Mesendoderm (in vitro differentiated cells): ENCODE measurements around the gene SHF.

Experiments used
- DNase-seq: peaks from one replicate; pipeline ENCODE4 v3.0.0; 2013
- H2AK5ac ChIP-seq: 2 replicates; pipeline ENCODE4 v1.6.1; 2013; ENCODE audit warnings: low read length, inconsistent platforms
- H2BK120ac ChIP-seq: 2 replicates; pipeline ENCODE4 v1.6.1; 2013; ENCODE audit warnings: low read depth, mild to moderate bottlenecking, low read length, moderate library complexity, mixed read lengths
- H2BK15ac ChIP-seq: replicated peaks from 2 replicates; pipeline ENCODE4 v1.6.1; 2013; ENCODE audit warnings: low read depth, mild to moderate bottlenecking, moderate library complexity
- H2BK5ac ChIP-seq: 2 replicates; pipeline ENCODE4 v1.6.1; 2013; ENCODE audit warnings: low read length, inconsistent platforms
- H3K18ac ChIP-seq: 2 replicates; pipeline ENCODE4 v1.6.1; 2013; ENCODE audit warnings: mild to moderate bottlenecking, low read length, mixed read lengths
- H3K23ac ChIP-seq: one replicate; pipeline ENCODE4 v1.6.1; 2013; ENCODE audit warnings: low read length
- H3K27ac ChIP-seq: 2 replicates; pipeline ENCODE4 v1.5.1; 2013; ENCODE audit warnings: low read depth, mild to moderate bottlenecking, inconsistent platforms, low read length, moderate library complexity
- H3K27me3 ChIP-seq: 2 replicates; pipeline ENCODE4 v1.6.1; 2013; ENCODE audit warnings: low read length, control low read depth, mild to moderate bottlenecking, inconsistent platforms; ENCODE audit not compliant: insufficient read depth, poor library complexity
- H3K36me3 ChIP-seq: 2 replicates; pipeline ENCODE4 v1.6.1; 2013; ENCODE audit warnings: low read length, inconsistent platforms; ENCODE audit not compliant: control insufficient read depth, insufficient read depth
- H3K4ac ChIP-seq: one replicate; pipeline ENCODE4 v1.6.1; 2013; ENCODE audit warnings: low read depth, mild to moderate bottlenecking, low read length, moderate library complexity
- H3K4me1 ChIP-seq: 2 replicates; pipeline ENCODE4 v1.6.1; 2013; ENCODE audit warnings: low read depth, low read length, inconsistent platforms; ENCODE audit not compliant: control insufficient read depth
- H3K4me2 ChIP-seq: 2 replicates; pipeline ENCODE4 v1.6.1; 2013; ENCODE audit warnings: low read length
- H3K4me3 ChIP-seq: 2 replicates; pipeline ENCODE4 v1.5.1; 2013; ENCODE audit warnings: mild to moderate bottlenecking, low read length
- H3K56ac ChIP-seq: one replicate; pipeline ENCODE4 v1.6.1; 2013; ENCODE audit warnings: low read length
- H3K79me1 ChIP-seq: 2 replicates; pipeline ENCODE4 v1.6.1; 2013; ENCODE audit warnings: low read length, inconsistent platforms
- H3K79me2 ChIP-seq: 2 replicates; pipeline ENCODE4 v1.6.1; 2013; ENCODE audit warnings: mild to moderate bottlenecking, low read length; ENCODE audit not compliant: control insufficient read depth, insufficient read depth
- H3K9ac ChIP-seq: 2 replicates; pipeline ENCODE4 v1.6.1; 2013; ENCODE audit warnings: low read length, inconsistent platforms
- H4K5ac ChIP-seq: one replicate; pipeline ENCODE4 v1.6.1; 2013; ENCODE audit warnings: low read length
- H4K8ac ChIP-seq: one replicate; pipeline ENCODE4 v1.6.1; 2013; ENCODE audit warnings: low read depth, mild to moderate bottlenecking, control low read depth, low read length, moderate library complexity
- WGBS: extraction: QIAGEN DNeasy Blood & Tissue Kit; methylation state at CpG from one replicate; pipeline ENCODE4 v1.1.7; 2013; ENCODE audit warnings: low lambda C conversion rate, missing lambda C conversion rate; ENCODE audit not compliant: insufficient coverage; ENCODE audit errors: extremely low coverage; 5-methylcytosine and 5-hydroxymethylcytosine counted together

SHF gene

GRCh38 chr15:45149060-45149459 lies 38.7 kb downstream of the SHF start:
- Histone ChIP-seq H3K23ac (no peak overlapping the region), H3K79me1 (no peaks in the 10 kb centered on the region), H3K27ac (no peak overlapping the region), H2BK15ac (no peak overlapping the region), H3K27me3 (no peaks in the 10 kb centered on the region), H3K56ac (no peak overlapping the region), H3K18ac (no peak overlapping the region), H2AK5ac (no peak overlapping the region), H3K4me1 (peaks cover 2% of the 10 kb centered on the region), H3K79me2 (no peaks in the 10 kb centered on the region), H4K5ac (no peak overlapping the region), H3K4me3 (no peak overlapping the region), H4K8ac (no peak overlapping the region), H3K9ac (no peak overlapping the region), H3K4me2 (no peak overlapping the region), H3K36me3 (no peaks in the 10 kb centered on the region), H2BK5ac (no peak overlapping the region), H2BK120ac (no peak overlapping the region), H3K4ac (no peak overlapping the region)
- DNase-seq = peak; percentile 29
- no CpG with 5 or more reads among the region's 1 CpG for WGBS

GRCh38 chr15:45148076-45149059 lies 39.4 kb downstream of the SHF start:
- no peaks in the 10 kb centered on the region for H3K27me3 ChIP-seq
- no peak overlapping the region for H3K4me3 ChIP-seq
- no peak overlapping the region for H4K8ac ChIP-seq
- no peak overlapping the region for H2BK15ac ChIP-seq
- H3K4me2 ChIP-seq = no peak overlapping the region
- no peak overlapping the region for H3K4ac ChIP-seq
- no peak overlapping the region for H2BK120ac ChIP-seq
- H4K5ac ChIP-seq = no peak overlapping the region
- H3K27ac ChIP-seq = no peak overlapping the region
- no peaks in the 10 kb centered on the region for H3K36me3 ChIP-seq
- no peak overlapping the region for H3K18ac ChIP-seq
- H3K4me1 ChIP-seq = peaks cover 2% of the 10 kb centered on the region
- no peaks in the 10 kb centered on the region for H3K79me1 ChIP-seq
- WGBS = no CpG with 5 or more reads among the region's 12 CpGs
- no peak overlapping the region for H2BK5ac ChIP-seq
- H3K56ac ChIP-seq = peak overlapping the region; percentile 15
- no peak for DNase-seq
- H3K23ac ChIP-seq = no peak overlapping the region
- H3K9ac ChIP-seq = no peak overlapping the region
- no peaks in the 10 kb centered on the region for H3K79me2 ChIP-seq
- no peak overlapping the region for H2AK5ac ChIP-seq

- no peak overlapping the region for H3K4me3 ChIP-seq
- no peak overlapping the region for H3K9ac ChIP-seq
- DNase-seq = no peak
- no peak overlapping the region for H3K4me2 ChIP-seq
- H3K79me1 ChIP-seq = no peaks in the 10 kb centered on the region
- H3K23ac ChIP-seq = no peak overlapping the region
- H4K5ac ChIP-seq = no peak overlapping the region
- H3K79me2 ChIP-seq = no peaks in the 10 kb centered on the region
- no peak overlapping the region for H2BK120ac ChIP-seq
- peaks cover 2% of the 10 kb centered on the region for H3K4me1 ChIP-seq
- no peak overlapping the region for H2BK5ac ChIP-seq
- H2BK15ac ChIP-seq = no peak overlapping the region
- no peak overlapping the region for H2AK5ac ChIP-seq
- H3K56ac ChIP-seq = no peak overlapping the region
- no peak overlapping the region for H4K8ac ChIP-seq
- no peaks in the 10 kb centered on the region for H3K27me3 ChIP-seq
- no peak overlapping the region for H3K4ac ChIP-seq
- H3K18ac ChIP-seq = no peak overlapping the region
- no peaks in the 10 kb centered on the region for H3K36me3 ChIP-seq
- H3K27ac ChIP-seq = no peak overlapping the region
- no CpG with 5 or more reads among the region's 7 CpGs for WGBS
Measured at GRCh38 chr15:45147606-45148005, 40.2 kb downstream of the SHF start.

- H3K4ac ChIP-seq = no peak overlapping the region
- no peak overlapping the region for H3K23ac ChIP-seq
- no peak overlapping the region for H2BK120ac ChIP-seq
- no peak overlapping the region for H3K56ac ChIP-seq
- H3K18ac ChIP-seq = no peak overlapping the region
- no peak overlapping the region for H4K5ac ChIP-seq
- no peak overlapping the region for H3K4me2 ChIP-seq
- peaks cover 2% of the 10 kb centered on the region for H3K4me1 ChIP-seq
- no CpG with 5 or more reads among the region's 4 CpGs for WGBS
- H2AK5ac ChIP-seq = no peak overlapping the region
- H3K27ac ChIP-seq = no peak overlapping the region
- H3K4me3 ChIP-seq = no peak overlapping the region
- H2BK5ac ChIP-seq = no peak overlapping the region
- H3K27me3 ChIP-seq = no peaks in the 10 kb centered on the region
- H3K79me2 ChIP-seq = no peaks in the 10 kb centered on the region
- DNase-seq = no peak
- no peak overlapping the region for H2BK15ac ChIP-seq
- H3K79me1 ChIP-seq = no peaks in the 10 kb centered on the region
- H3K9ac ChIP-seq = no peak overlapping the region
- no peak overlapping the region for H4K8ac ChIP-seq
- H3K36me3 ChIP-seq = no peaks in the 10 kb centered on the region
Measured at GRCh38 chr15:45146405-45146804, 41.4 kb downstream of the SHF start.

GRCh38 chr15:45144775-45145174 lies 43.0 kb downstream of the SHF start:
- H3K36me3 ChIP-seq = no peaks in the 10 kb centered on the region

More at GRCh38 chr15:45144775-45145174, 43.0 kb downstream of the SHF start:
- Histone ChIP-seq H2BK15ac (no peak overlapping the region), H3K79me1 (no peaks in the 10 kb centered on the region), H4K8ac (no peak overlapping the region), H3K4me3 (no peak overlapping the region), H3K56ac (no peak overlapping the region), H2AK5ac (no peak overlapping the region), H3K18ac (no peak overlapping the region), H4K5ac (no peak overlapping the region), H3K27me3 (no peaks in the 10 kb centered on the region), H2BK5ac (no peak overlapping the region), H3K4me2 (no peak overlapping the region), H3K27ac (no peak overlapping the region), H3K23ac (no peak overlapping the region), H3K4me1 (peaks cover 2% of the 10 kb centered on the region), H3K79me2 (no peaks in the 10 kb centered on the region), H3K4ac (no peak overlapping the region), H3K9ac (no peak overlapping the region), H2BK120ac (no peak overlapping the region)
- WGBS = no CpG with 5 or more reads among the region's 9 CpGs
- no peak for DNase-seq
